Activated CD4-positive, alpha-beta memory T cell treated with anti-CD3 and anti-CD28 coated beads for 36 hours (primary cell): ENCODE data around the gene PTGER2. TPM values are rescaled to one million over a fixed set of nuclear protein-coding genes. Genes with fewer than 3 reads are reported as not detected.

Source experiments
- total RNA-seq, 2 experiments: library from RNA; stranded (reverse); gene quantifications; one replicate each; pipeline ENCODE4 v1.2.3, GENCODE V29; 2021

Gene PTGER2
- total RNA-seq, 2 experiments from 2014 or later, result 10.7 to 12.9 TPM

Other genes with a start within 250 kb of the PTGER2 start
- gene NID2, start 245.3 kb upstream of the PTGER2 start, total RNA-seq, result not detected
- under 1 TPM; 0.12 TPM for gene PTGDR, start 46.6 kb upstream of the PTGER2 start, total RNA-seq
- gene TXNDC16, start 238.2 kb downstream of the PTGER2 start, total RNA-seq, result 1 to 10 TPM; 4.3 to 4.8 TPM
- gene GPR137C, start 238.5 kb downstream of the PTGER2 start, total RNA-seq, result under 1 TPM; 0.12 to 0.19 TPM